Measurements from ENCODE around the gene UBR1.

- TF ChIP-seq CTCF (IDR thresholded peaks at IDR 0.05; ENCODE audit: insufficient read depth, low read length), result no peak
- no peak for TF ChIP-seq SPI1 (IDR thresholded peaks at IDR 0.05; ENCODE audit: borderline replicate concordance, low read depth)
- no peak for TF ChIP-seq POLR2AphosphoS5 (IDR thresholded peaks at IDR 0.05; ENCODE audit: low read depth)
Measured at GRCh38 chr15:42918047-42918446, 187.8 kb downstream of the UBR1 start.
